GM15510 (cell line): ENCODE results near the gene PLP2.

Experiments used
- POLR2A ChIP-seq: IDR thresholded peaks from 3 replicates; pipeline ENCODE4 v1.6.1; 2011; ENCODE audit warnings: borderline replicate concordance; ENCODE audit not compliant: insufficient read length; ENCODE audit errors: extremely low read depth

The PLP2 gene

GRCh38 chrX:49171752-49172279 is at the start of gene PLP2:
PLP2 (plus strand) TSS chrX:49171898; CDS start chrX:49172001, 103 bp downstream.
- TF ChIP-seq POLR2A, result peak; percentile 56

- TF ChIP-seq POLR2A, result no peak
Measured at GRCh38 chrX:49122499-49122898, 49.2 kb upstream of the PLP2 start.

GRCh38 chrX:49129427-49129826 is 42.3 kb upstream of the PLP2 start:
- TF ChIP-seq POLR2A, result no peak

GRCh38 chrX:49133759-49134158 is 37.9 kb upstream of the PLP2 start:
- no peak for TF ChIP-seq POLR2A

- TF ChIP-seq POLR2A, result no peak
Measured at GRCh38 chrX:49137492-49137891, 34.2 kb upstream of the PLP2 start.

- TF ChIP-seq POLR2A, result no peak
Measured at GRCh38 chrX:49139713-49140112, 32.0 kb upstream of the PLP2 start.

- no peak for TF ChIP-seq POLR2A
Measured at GRCh38 chrX:49147282-49147681, 24.4 kb upstream of the PLP2 start.

GRCh38 chrX:49147936-49148335 is 23.8 kb upstream of the PLP2 start:
- no peak for TF ChIP-seq POLR2A

GRCh38 chrX:49153467-49153866 is 18.2 kb upstream of the PLP2 start:
- TF ChIP-seq POLR2A, result no peak

GRCh38 chrX:49155243-49155899 is 16.3 kb upstream of the PLP2 start:
- no peak for TF ChIP-seq POLR2A

GRCh38 chrX:49155900-49156837 is 15.5 kb upstream of the PLP2 start:
- peak; percentile 39 for TF ChIP-seq POLR2A

GRCh38 chrX:49157194-49157593 is 14.5 kb upstream of the PLP2 start:
- TF ChIP-seq POLR2A, result no peak

GRCh38 chrX:49160908-49161307 is 10.8 kb upstream of the PLP2 start:
- no peak for TF ChIP-seq POLR2A

GRCh38 chrX:49161632-49162031 is 10.1 kb upstream of the PLP2 start:
- no peak for TF ChIP-seq POLR2A

GRCh38 chrX:49162620-49163019 is 9.1 kb upstream of the PLP2 start, which contains the start of gene MAGIX:
MAGIX (plus strand) TSS chrX:49162758; CDS start chrX:49162890, 132 bp downstream.
- TF ChIP-seq POLR2A, result no peak
